ENCODE results near the gene GPR12.

GPR12 gene

DNA sequence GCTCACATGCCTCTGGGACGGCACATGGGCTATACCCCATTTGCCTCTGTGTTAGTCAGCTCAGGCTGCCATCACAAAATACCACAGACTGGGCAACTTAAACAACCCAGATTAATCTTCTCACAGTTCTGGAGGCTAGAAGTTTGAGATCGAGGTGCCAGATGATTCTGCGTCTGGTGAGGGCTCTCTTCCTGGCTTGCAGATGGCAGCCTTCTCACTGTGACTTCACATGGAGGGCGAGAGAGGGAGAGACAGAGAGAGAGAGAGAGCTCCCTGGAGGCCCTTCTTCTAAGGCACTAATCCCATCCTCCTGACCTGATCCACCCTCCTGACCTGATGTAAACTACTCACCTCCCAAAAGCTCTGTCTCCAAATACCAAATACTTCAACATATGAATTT, 55.0 kb downstream of the GPR12 start:
- H3K27ac ChIP-seq (ENCODE audit: low read depth, low read length, severe bottlenecking) = no peak overlapping the region
- H3K9me3 ChIP-seq (ENCODE audit: control insufficient read depth, low read length) = no peaks in the 10 kb centered on the region
- no peak overlapping the region for H3K4me3 ChIP-seq (ENCODE audit: extremely low read depth, insufficient read depth, low read length, poor library complexity, severe bottlenecking)
- no peaks in the 10 kb centered on the region for H3K4me1 ChIP-seq (ENCODE audit: control insufficient read depth, insufficient read depth, low read length, poor library complexity, severe bottlenecking)
- H3K36me3 ChIP-seq (ENCODE audit: control insufficient read depth, insufficient read depth, low read length) = no peaks in the 10 kb centered on the region
- WGBS, 2 experiments (ENCODE audit: insufficient coverage in 2 of 2) = 71 to 100% methylated on average over 1 of the region's 4 CpGs
